HepG2 (cell line): ENCODE data around the gene ABCC12. TPM values are rescaled to one million over a fixed set of nuclear protein-coding genes. Genes with fewer than 3 reads are reported as not detected.

Experiments used
- ATAC-seq: fragments of 200-7000 bp; cut with Tn5 transposase; 3 replicates; pipeline ENCODE4 v1.9.1; 2020; ENCODE audit warnings: mild to moderate bottlenecking, moderate library complexity
- BruUV-seq: library from RNA; stranded (reverse); fragments of 400-500 nt; replicated peaks from 2 replicates; lab custom pipeline; 2021; lab: Mats Ljungman, UMichigan
- CTCF ChIA-PET: fragments of 300-600 bp; formaldehyde crosslinking; extraction: SDS; loops from one replicate; lab custom pipeline; 2021; ENCODE audit warnings: low total read pairs, inconsistent platforms, low intra/inter-chr PET ratio; lab: Yijun Ruan, JAX
- POLR2A ChIA-PET: fragments of 350-600 bp; sonication (Branson Sonifier 250); formaldehyde crosslinking; loops from one replicate; lab custom pipeline; 2020; ENCODE audit warnings: antibody characterized with exemption, inconsistent platforms; lab: Yijun Ruan, JAX
- DNase-seq: peaks from one replicate; pipeline ENCODE4 v3.0.0-alpha.2; 2015; ENCODE audit warnings: low spot score
- FAIRE-seq: peaks from 3 replicates; lab custom pipeline; 2011; peaks lifted over from hg19 to GRCh38; lab: Jason Lieb, UNC
- H2AFZ ChIP-seq: one replicate; pipeline ENCODE4 v1.6.1; 2011; ENCODE audit warnings: low read length, inconsistent platforms
- H3K27ac ChIP-seq: fragments of 300-600 bp; 3 replicates; pipeline ENCODE4 v1.8.0; 2011; ENCODE audit warnings: mixed run types, mild to moderate bottlenecking, mixed read lengths, low read length, inconsistent platforms; ENCODE audit not compliant: insufficient read depth; ENCODE audit errors: extremely low read length
- H3K27me3 ChIP-seq, 2 experiments: fragments of 200-600 bp in 1 of 2; 2 replicates in 1 of 2; 3 replicates in 1 of 2; pipeline versions ENCODE4 v1.6.0 to v1.8.0; 2011; ENCODE audit warnings: low read length in 2 of 2, mild to moderate bottlenecking in 2 of 2, moderate library complexity in 2 of 2, inconsistent platforms in 1 of 2; ENCODE audit not compliant: insufficient read depth in 2 of 2, control insufficient read depth in 1 of 2
- H3K36me3 ChIP-seq, 2 experiments: fragments of 200-600 bp in 1 of 2; replicated peaks in 1 of 2; 2 replicates in 1 of 2; 3 replicates in 1 of 2; pipeline versions ENCODE4 v1.5.1 to v1.8.0; 2011; ENCODE audit warnings: low read length in 2 of 2, inconsistent platforms in 1 of 2; ENCODE audit not compliant: insufficient read depth in 2 of 2, control insufficient read depth in 1 of 2
- H3K4me1 ChIP-seq: 2 replicates; pipeline ENCODE4 v1.5.1; 2012; ENCODE audit warnings: low read length, inconsistent platforms; ENCODE audit not compliant: insufficient read depth
- H3K4me2 ChIP-seq: 2 replicates; pipeline ENCODE4 v1.6.0; 2011; ENCODE audit warnings: low read depth, low read length, inconsistent platforms
- H3K4me3 ChIP-seq, 3 experiments: fragments of 200-600 bp in 1 of 3; sonication (generic), shearing (Covaris generic) in 1 of 3; replicated peaks in 1 of 3; 2 replicates each; pipeline ENCODE4 v1.5.1; 2011 to 2016; ENCODE audit warnings: low read length in 3 of 3, inconsistent platforms in 2 of 3, low read depth in 2 of 3, mild to moderate bottlenecking in 2 of 3, control low read depth in 1 of 3, mixed read lengths in 1 of 3; ENCODE audit not compliant: insufficient read depth in 1 of 3
- H3K79me2 ChIP-seq: one replicate; pipeline ENCODE4 v1.6.1; 2011; ENCODE audit warnings: low read length, inconsistent platforms; ENCODE audit not compliant: insufficient read depth
- H3K9ac ChIP-seq: 2 replicates; pipeline ENCODE4 v1.6.0; 2011; ENCODE audit warnings: mild to moderate bottlenecking, low read depth, low read length, inconsistent platforms; ENCODE audit not compliant: insufficient read depth
- H3K9me3 ChIP-seq: 2 replicates; pipeline ENCODE4 v1.5.1; 2012; ENCODE audit warnings: mild to moderate bottlenecking, low read length
- H4K20me1 ChIP-seq: 2 replicates; pipeline ENCODE4 v1.6.0; 2011; ENCODE audit warnings: inconsistent platforms, mild to moderate bottlenecking, low read length, moderate library complexity; ENCODE audit not compliant: insufficient read depth
- ARID2 ChIP-seq: sonication (generic); formaldehyde crosslinking; IDR thresholded peaks from 2 replicates; pipeline ENCODE4 v1.8.1; 2022; ENCODE audit warnings: mild to moderate bottlenecking, missing genetic modification reagents, borderline replicate concordance
- FOXP1 ChIP-seq, 2 experiments: fragments of 450-650 bp in 1 of 2; IDR thresholded peaks; 2 replicates each; pipeline ENCODE4 v1.6.1; 2017 to 2018; ENCODE audit warnings: antibody characterized with exemption in 1 of 2
- HMGA1 ChIP-seq: sonication (generic); formaldehyde crosslinking; conservative IDR thresholded peaks from 2 replicates; pipeline ENCODE4 v1.4.0; 2020; ENCODE audit warnings: missing genetic modification reagents
- HNRNPK ChIP-seq: fragments of 200-400 bp; formaldehyde crosslinking; IDR thresholded peaks from 2 replicates; pipeline ENCODE4 v1.6.1; 2018; ENCODE audit warnings: low read length, low read depth, moderate library complexity, mild to moderate bottlenecking; ENCODE audit not compliant: poor library complexity, severe bottlenecking
- JUND ChIP-seq: sonication (generic); formaldehyde crosslinking; IDR thresholded peaks from 2 replicates; pipeline ENCODE4 v1.8.0; 2022; ENCODE audit warnings: mild to moderate bottlenecking, missing genetic modification reagents
- KDM4B ChIP-seq: sonication (generic); formaldehyde crosslinking; IDR thresholded peaks from 2 replicates; pipeline ENCODE4 v1.4.0; 2020; ENCODE audit warnings: missing genetic modification reagents
- NFKBIZ ChIP-seq: IDR thresholded peaks from 2 replicates; pipeline ENCODE4 v1.6.1; 2018; ENCODE audit warnings: missing genetic modification reagents, missing compliant biosample characterization
- THYN1 ChIP-seq: sonication (generic); formaldehyde crosslinking; IDR thresholded peaks from 2 replicates; pipeline ENCODE4 v1.8.1; 2023; ENCODE audit warnings: low read depth, mild to moderate bottlenecking, moderate library complexity, missing genetic modification reagents, borderline replicate concordance
- ZFY ChIP-seq: sonication (generic); formaldehyde crosslinking; IDR thresholded peaks from 2 replicates; pipeline ENCODE4 v1.4.0; 2020; ENCODE audit warnings: missing genetic modification reagents
- ZNF235 ChIP-seq: sonication (generic); formaldehyde crosslinking; IDR thresholded peaks from 2 replicates; pipeline ENCODE4 v1.8.1; 2023; ENCODE audit warnings: mild to moderate bottlenecking, missing genetic modification reagents, borderline replicate concordance
- ZNF282 ChIP-seq: fragments of 450-650 bp; IDR thresholded peaks from 2 replicates; pipeline ENCODE4 v1.6.1; 2018; ENCODE audit not compliant: partially characterized antibody
- ZNF703 ChIP-seq: sonication (generic); formaldehyde crosslinking; IDR thresholded peaks from 2 replicates; pipeline ENCODE4 v1.5.1; 2020; ENCODE audit warnings: missing genetic modification reagents, mild to moderate bottlenecking, moderate library complexity, borderline replicate concordance
- ZSCAN29 ChIP-seq: sonication (generic); formaldehyde crosslinking; conservative IDR thresholded peaks from 2 replicates; pipeline ENCODE4 v1.4.0; 2020; ENCODE audit warnings: mild to moderate bottlenecking, missing genetic modification reagents
- WGBS: methylation state at CpG from one replicate; pipeline ENCODE4 v1.1.6; 2017; ENCODE audit warnings: low lambda C conversion rate; 5-methylcytosine and 5-hydroxymethylcytosine counted together
- in situ Hi-C: cut with HindIII; loops from 2 replicates; pipeline ENCODE4 v1.10.0; 2017; ENCODE audit warnings: low pct_unique_long_range_greater_than_20kb; ENCODE audit not compliant: extremely low pct_ligation_motif_present
- intact Hi-C: fragments of 100-400 bp; cut with micrococcal nuclease; formaldehyde crosslinking; loops from one replicate; pipeline ENCODE4 v1.10.0; 2022; ENCODE audit not compliant: unreplicated experiment
- polyA plus RNA-seq, 8 experiments: library from polyadenylated mRNA; depleted of rRNA in 3 of 8; stranded (reverse) in 7 of 8; unstranded in 1 of 8; fragments of >200 nt; fragmentation: Illumina TruSeq in 4 of 8; extraction: Trizol in 4 of 8; gene quantifications; 2 replicates each; pipeline versions ENCODE4 v1.2.1 to v1.2.3, GENCODE V29; 2011 to 2016; ENCODE audit warnings: low read depth in 4 of 8, missing spikeins in 1 of 8, mixed read lengths in 1 of 8; ENCODE audit not compliant: insufficient read depth in 1 of 8
- total RNA-seq, 5 experiments: library from RNA; depleted of rRNA; stranded (reverse); fragments of >200 nt; fragmentation: Illumina TruSeq; extraction: Trizol; gene quantifications; 2 replicates each; pipeline ENCODE4 v1.2.3, GENCODE V29; 2016; ENCODE audit warnings: low read depth in 1 of 5
- TF ChIP-seq, protein P1 (sequence below): sonication (generic); formaldehyde crosslinking; IDR thresholded peaks from 2 replicates; pipeline ENCODE4 v1.4.0; 2020; ENCODE audit warnings: mild to moderate bottlenecking, missing genetic modification reagents
- TF ChIP-seq, protein P2 (sequence below): IDR thresholded peaks from 2 replicates; pipeline ENCODE4 v1.6.1; 2018; ENCODE audit warnings: missing genetic modification reagents, mild to moderate bottlenecking, missing compliant biosample characterization

The ABCC12 gene
- total and polyA plus RNA-seq, 2 of the 13 experiments (the other 11 are each of a cell fraction or from before 2014, with no cell fraction given), result not detected

DNA sequence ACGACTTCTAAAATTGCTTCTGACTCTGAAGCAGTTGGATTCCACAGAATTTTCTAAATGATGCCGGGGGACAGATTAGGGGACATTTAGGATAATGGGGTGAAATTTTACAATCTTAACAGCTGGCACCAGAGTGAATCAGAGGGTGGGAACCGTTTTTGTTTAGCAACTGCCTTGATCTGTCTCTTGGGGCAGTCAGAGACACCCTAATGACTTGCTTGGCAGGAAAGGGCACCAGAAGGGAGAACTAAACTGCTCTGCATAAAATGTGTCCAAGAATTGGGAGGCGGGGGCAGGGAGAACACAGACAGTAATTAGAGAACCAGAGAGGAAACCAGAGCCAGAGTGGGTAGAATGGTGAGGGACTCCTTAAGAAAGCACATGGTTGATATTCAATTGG is 6.1 kb upstream of the ABCC12 start:
- Histone ChIP-seq H3K9ac (no peak overlapping the region), H3K27ac (no peak overlapping the region), H4K20me1 (no peaks in the 10 kb centered on the region), H3K4me2 (no peak overlapping the region), H2AFZ (no peak overlapping the region), H3K79me2 (no peaks in the 10 kb centered on the region), H3K36me3 (no peaks in the 10 kb centered on the region), H3K4me3 (no peak overlapping the region), H3K4me1 (peaks cover 38% of the 10 kb centered on the region)
- WGBS, result 17% methylated on average over 4 of the region's 4 CpGs
- ATAC-seq (no peak), DNase-seq (no peak)
- in situ Hi-C loops, result loop anchor here (5.0 to 10.0 kb wide), 3 partner anchors 1020 to 1217 kb away; partner anchors contain the start of gene NETO2
- no TSS peak for BruUV-seq
- intact Hi-C loops, result loop anchor here (1.0 to 2.0 kb wide), 2 partner anchors 45 to 1125 kb away; no protein-coding TSS in a partner anchor
- POLR2A ChIA-PET, result no interaction called here
- TF ChIP-seq, protein P1, sequence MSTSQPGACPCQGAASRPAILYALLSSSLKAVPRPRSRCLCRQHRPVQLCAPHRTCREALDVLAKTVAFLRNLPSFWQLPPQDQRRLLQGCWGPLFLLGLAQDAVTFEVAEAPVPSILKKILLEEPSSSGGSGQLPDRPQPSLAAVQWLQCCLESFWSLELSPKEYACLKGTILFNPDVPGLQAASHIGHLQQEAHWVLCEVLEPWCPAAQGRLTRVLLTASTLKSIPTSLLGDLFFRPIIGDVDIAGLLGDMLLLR (CRISPR knock-in tag), result no peak
- no peak for TF ChIP-seq ZNF703 (CRISPR knock-in tag)
- no peak for TF ChIP-seq ZFY
- no peak for TF ChIP-seq HMGA1
- TF ChIP-seq ZSCAN29 (CRISPR knock-in tag), result no peak
- no peak for TF ChIP-seq ARID2 (CRISPR knock-in tag)
- TF ChIP-seq FOXP1 (IDR thresholded peaks at IDR 0.05), result no peak
- no peak for TF ChIP-seq FOXP1 (CRISPR knock-in tag; IDR thresholded peaks at IDR 0.05)
- no peak for TF ChIP-seq ZNF282
- TF ChIP-seq ZNF235 (CRISPR knock-in tag), result no peak
- TF ChIP-seq, protein P2, sequence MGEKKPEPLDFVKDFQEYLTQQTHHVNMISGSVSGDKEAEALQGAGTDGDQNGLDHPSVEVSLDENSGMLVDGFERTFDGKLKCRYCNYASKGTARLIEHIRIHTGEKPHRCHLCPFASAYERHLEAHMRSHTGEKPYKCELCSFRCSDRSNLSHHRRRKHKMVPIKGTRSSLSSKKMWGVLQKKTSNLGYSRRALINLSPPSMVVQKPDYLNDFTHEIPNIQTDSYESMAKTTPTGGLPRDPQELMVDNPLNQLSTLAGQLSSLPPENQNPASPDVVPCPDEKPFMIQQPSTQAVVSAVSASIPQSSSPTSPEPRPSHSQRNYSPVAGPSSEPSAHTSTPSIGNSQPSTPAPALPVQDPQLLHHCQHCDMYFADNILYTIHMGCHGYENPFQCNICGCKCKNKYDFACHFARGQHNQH, result no peak
- TF ChIP-seq JUND (CRISPR knock-in tag), result no peak
- TF ChIP-seq NFKBIZ (CRISPR knock-in tag), result no peak
- no peak for TF ChIP-seq KDM4B (CRISPR knock-in tag)
- no peak for TF ChIP-seq HNRNPK
- no peak for TF ChIP-seq THYN1
- TF ChIP-seq, all 625 proteins: peak for 0
- CTCF ChIA-PET, result no interaction called here
- H3K27me3 ChIP-seq, result peaks cover 0 to 25% of the 10 kb centered on the region in 2 experiments; a peak in 2 of 5 replicates
- FAIRE-seq, result no peak
- no peaks in the 10 kb centered on the region for H3K9me3 ChIP-seq
